ENCODE data around the gene DECR2. TPM values are rescaled to one million over a fixed set of nuclear protein-coding genes. Genes with fewer than 3 reads are reported as not detected.
"Not testable (repeated sequence)": the region's sequence is repeated elsewhere in the genome, so short reads cannot be mapped to it uniquely, and the experiment has no call there.

The DECR2 gene
- total RNA-seq, 1 donor from 2014 or later, result 8.4 TPM

GRCh38 chr16:376817-377418, 24.8 kb upstream of the DECR2 start:
- intact Hi-C loops (cut with micrococcal nuclease), result no loop called here
- Histone ChIP-seq H3K4me3 (no peak overlapping the region), H3K27me3 (ENCODE audit: low read depth) (no peaks in the 10 kb centered on the region), H3K9me3 (replicated peaks) (no peaks in the 10 kb centered on the region), H3K27ac (replicated peaks) (no peak overlapping the region), H3K4me1 (peaks cover 29% of the 10 kb centered on the region), H3K36me3 (peaks cover 52% of the 10 kb centered on the region)
- DNase-seq, result no peak
- no peak for TF ChIP-seq CTCF (IDR thresholded peaks at IDR 0.05; ENCODE audit: borderline replicate concordance)

GRCh38 chr16:377419-377951, 24.2 kb upstream of the DECR2 start:
- no peak overlapping the region for H3K4me3 ChIP-seq
- intact Hi-C loops (cut with micrococcal nuclease), result no loop called here
- no peaks in the 10 kb centered on the region for H3K9me3 ChIP-seq (replicated peaks)
- H3K4me1 ChIP-seq, result peaks cover 34% of the 10 kb centered on the region
- peaks cover 46% of the 10 kb centered on the region for H3K36me3 ChIP-seq
- no peak overlapping the region for H3K27ac ChIP-seq (replicated peaks)
- H3K27me3 ChIP-seq (ENCODE audit: low read depth), result no peaks in the 10 kb centered on the region
- no peak for TF ChIP-seq CTCF (IDR thresholded peaks at IDR 0.05; ENCODE audit: borderline replicate concordance)
- DNase-seq, result no peak

- H3K4me1 ChIP-seq, result peaks cover 42% of the 10 kb centered on the region
- H3K9me3 ChIP-seq (replicated peaks); H3K27me3 ChIP-seq (ENCODE audit: low read depth); DNase-seq; intact Hi-C loops (cut with micrococcal nuclease); H3K4me3 ChIP-seq; H3K27ac ChIP-seq (replicated peaks): not testable (repeated sequence)
- peaks cover 39% of the 10 kb centered on the region for H3K36me3 ChIP-seq
Measured at GRCh38 chr16:378113-378820, 23.4 kb upstream of the DECR2 start.

- Histone ChIP-seq H3K27me3 (ENCODE audit: low read depth) (no peaks in the 10 kb centered on the region), H3K4me1 (peaks cover 47% of the 10 kb centered on the region), H3K4me3 (no peak overlapping the region), H3K9me3 (replicated peaks) (no peaks in the 10 kb centered on the region), H3K27ac (replicated peaks) (no peak overlapping the region), H3K36me3 (peaks cover 37% of the 10 kb centered on the region)
- TF ChIP-seq CTCF (IDR thresholded peaks at IDR 0.05; ENCODE audit: borderline replicate concordance), result no peak
- intact Hi-C loops (cut with micrococcal nuclease), result no loop called here
- DNase-seq, result no peak
Measured at GRCh38 chr16:378821-379182, 22.9 kb upstream of the DECR2 start.

GRCh38 chr16:379183-379960, 22.3 kb upstream of the DECR2 start:
- H3K27ac ChIP-seq (replicated peaks), result no peak overlapping the region
- no peak overlapping the region for H3K4me3 ChIP-seq
- no peaks in the 10 kb centered on the region for H3K9me3 ChIP-seq (replicated peaks)
- intact Hi-C loops (cut with micrococcal nuclease), result no loop called here
- peaks cover 32% of the 10 kb centered on the region for H3K36me3 ChIP-seq
- no peak for TF ChIP-seq CTCF (IDR thresholded peaks at IDR 0.05; ENCODE audit: borderline replicate concordance)
- DNase-seq, result no peak
- peaks cover 53% of the 10 kb centered on the region for H3K4me1 ChIP-seq
- no peaks in the 10 kb centered on the region for H3K27me3 ChIP-seq (ENCODE audit: low read depth)
